Smooth muscle cell (in vitro differentiated cells): ENCODE measurements around the gene RAB3C. TPM values are rescaled to one million over a fixed set of nuclear protein-coding genes. Genes with fewer than 3 reads are reported as not detected.

Experiments used
- DNase-seq: peaks from one replicate; lab custom pipeline; 2025; ENCODE audit not compliant: unreplicated experiment; lab: John Stamatoyannopoulos, UW
- H2AFZ ChIP-seq: fragments of 200-600 bp; sonication (generic); 2 replicates; pipeline ENCODE4 v1.6.0; 2016; ENCODE audit warnings: antibody characterized with exemption, low read depth, mild to moderate bottlenecking
- H3F3A ChIP-seq: fragments of 200-600 bp; sonication (generic); 2 replicates; pipeline ENCODE4 v1.6.0; 2017; ENCODE audit warnings: antibody characterized with exemption, low read depth
- H3K27ac ChIP-seq: fragments of 200-600 bp; sonication (generic); 2 replicates; pipeline ENCODE4 v1.5.1; 2016; ENCODE audit warnings: low read depth, mild to moderate bottlenecking
- H3K27me3 ChIP-seq: fragments of 200-600 bp; sonication (generic); 2 replicates; pipeline ENCODE4 v1.6.1; 2016; ENCODE audit warnings: low read depth, mild to moderate bottlenecking
- H3K36me3 ChIP-seq: fragments of 200-600 bp; sonication (generic); 2 replicates; pipeline ENCODE4 v1.5.1; 2016; ENCODE audit warnings: low read depth
- H3K4me1 ChIP-seq: fragments of 200-600 bp; sonication (generic); 2 replicates; pipeline ENCODE4 v1.5.1; 2016; ENCODE audit warnings: low read depth
- H3K4me2 ChIP-seq: fragments of 200-600 bp; sonication (generic); 2 replicates; pipeline ENCODE4 v1.6.0; 2016; ENCODE audit warnings: mild to moderate bottlenecking
- H3K4me3 ChIP-seq: fragments of 200-600 bp; sonication (generic); 2 replicates; pipeline ENCODE4 v1.5.1; 2016; ENCODE audit warnings: mild to moderate bottlenecking
- H3K79me2 ChIP-seq: fragments of 200-600 bp; sonication (generic); 2 replicates; pipeline ENCODE4 v1.6.0; 2016; ENCODE audit warnings: low read depth, mild to moderate bottlenecking
- H3K9ac ChIP-seq: fragments of 200-600 bp; sonication (generic); 2 replicates; pipeline ENCODE4 v1.6.0; 2016; ENCODE audit warnings: low read depth
- H3K9me3 ChIP-seq: fragments of 200-600 bp; sonication (generic); replicated peaks from 2 replicates; pipeline ENCODE4 v1.5.1; 2016; ENCODE audit warnings: low read depth
- H4K20me1 ChIP-seq: fragments of 200-600 bp; sonication (generic); 2 replicates; pipeline ENCODE4 v1.6.0; 2016; ENCODE audit warnings: low read depth
- WGBS: methylation state at CpG from one replicate; pipeline ENCODE4 v1.1.7; 2016; ENCODE audit warnings: low lambda C conversion rate; 5-methylcytosine and 5-hydroxymethylcytosine counted together
- polyA plus RNA-seq: library from polyadenylated mRNA; unstranded; fragments of >200 nt; fragmentation: Nextera tagmentation; extraction: Ambion mirVana; gene quantifications from 2 replicates; pipeline ENCODE4 v1.2.1, GENCODE V29; 2016
- total RNA-seq: library from RNA; depleted of rRNA; stranded (reverse); fragments of >200 nt; gene quantifications from 2 replicates; pipeline ENCODE4 v1.2.3, GENCODE V29; 2014
- TF ChIP-seq, protein P1 (sequence below): fragments of 200-600 bp; sonication (generic); IDR thresholded peaks from 2 replicates; pipeline ENCODE4 v1.5.1; 2017; ENCODE audit warnings: borderline replicate concordance, mild to moderate bottlenecking, antibody characterized with exemption; ENCODE audit not compliant: insufficient read depth, poor library complexity, severe bottlenecking

RAB3C gene
- total and polyA plus RNA-seq, 2 experiments from 2014 or later, result 0.10 to 1.1 TPM

DNA sequence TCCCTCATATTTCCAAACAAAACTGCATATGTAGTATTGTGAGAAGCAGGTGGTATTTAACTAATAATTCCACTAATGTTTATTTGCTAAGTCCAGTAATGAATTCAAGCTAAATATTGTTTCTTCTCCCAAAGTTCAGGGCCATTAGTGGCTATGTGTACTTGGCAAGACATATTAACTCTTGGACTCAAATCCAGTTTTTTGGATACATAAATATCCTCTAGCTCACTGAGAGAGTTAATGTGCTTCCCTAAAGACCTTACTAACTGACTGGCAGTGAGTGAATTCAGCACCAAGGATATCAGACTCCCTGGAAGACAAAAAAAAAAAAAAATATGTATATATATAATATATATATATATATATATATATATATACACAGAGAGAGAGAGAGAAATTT lies 214.1 kb downstream of the RAB3C start:
- H3K4me1 ChIP-seq, result no peaks in the 10 kb centered on the region
- DNase-seq, result no peak
- no peaks in the 10 kb centered on the region for H3K27me3 ChIP-seq
- no peak overlapping the region for H2AFZ ChIP-seq
- no peak overlapping the region for H3K9ac ChIP-seq
- no peaks in the 10 kb centered on the region for H3F3A ChIP-seq
- H3K4me2 ChIP-seq, result no peak overlapping the region
- no peaks in the 10 kb centered on the region for H3K9me3 ChIP-seq
- TF ChIP-seq, protein P1, sequence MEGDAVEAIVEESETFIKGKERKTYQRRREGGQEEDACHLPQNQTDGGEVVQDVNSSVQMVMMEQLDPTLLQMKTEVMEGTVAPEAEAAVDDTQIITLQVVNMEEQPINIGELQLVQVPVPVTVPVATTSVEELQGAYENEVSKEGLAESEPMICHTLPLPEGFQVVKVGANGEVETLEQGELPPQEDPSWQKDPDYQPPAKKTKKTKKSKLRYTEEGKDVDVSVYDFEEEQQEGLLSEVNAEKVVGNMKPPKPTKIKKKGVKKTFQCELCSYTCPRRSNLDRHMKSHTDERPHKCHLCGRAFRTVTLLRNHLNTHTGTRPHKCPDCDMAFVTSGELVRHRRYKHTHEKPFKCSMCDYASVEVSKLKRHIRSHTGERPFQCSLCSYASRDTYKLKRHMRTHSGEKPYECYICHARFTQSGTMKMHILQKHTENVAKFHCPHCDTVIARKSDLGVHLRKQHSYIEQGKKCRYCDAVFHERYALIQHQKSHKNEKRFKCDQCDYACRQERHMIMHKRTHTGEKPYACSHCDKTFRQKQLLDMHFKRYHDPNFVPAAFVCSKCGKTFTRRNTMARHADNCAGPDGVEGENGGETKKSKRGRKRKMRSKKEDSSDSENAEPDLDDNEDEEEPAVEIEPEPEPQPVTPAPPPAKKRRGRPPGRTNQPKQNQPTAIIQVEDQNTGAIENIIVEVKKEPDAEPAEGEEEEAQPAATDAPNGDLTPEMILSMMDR, result no peak
- no peaks in the 10 kb centered on the region for H3K79me2 ChIP-seq
- H3K4me3 ChIP-seq, result no peak overlapping the region
- H3K27ac ChIP-seq, result no peak overlapping the region
- no peaks in the 10 kb centered on the region for H4K20me1 ChIP-seq
- no peaks in the 10 kb centered on the region for H3K36me3 ChIP-seq

GRCh38 chr5:58800356-58800755 lies 217.5 kb downstream of the RAB3C start:
- Histone ChIP-seq H3K4me3 (no peak overlapping the region), H3K4me1 (no peaks in the 10 kb centered on the region), H2AFZ (no peak overlapping the region), H3K79me2 (no peaks in the 10 kb centered on the region), H3K9ac (no peak overlapping the region), H4K20me1 (no peaks in the 10 kb centered on the region), H3K9me3 (no peaks in the 10 kb centered on the region), H3F3A (no peaks in the 10 kb centered on the region), H3K4me2 (no peak overlapping the region), H3K36me3 (no peaks in the 10 kb centered on the region), H3K27ac (no peak overlapping the region), H3K27me3 (no peaks in the 10 kb centered on the region)
- WGBS, result 81% methylated on average over 7 of the region's 7 CpGs
- DNase-seq, result no peak
- TF ChIP-seq, protein P1, result no peak

- Histone ChIP-seq H4K20me1 (no peaks in the 10 kb centered on the region), H3K4me2 (no peak overlapping the region), H3K9me3 (no peaks in the 10 kb centered on the region), H3K4me1 (no peaks in the 10 kb centered on the region), H2AFZ (no peak overlapping the region), H3F3A (no peaks in the 10 kb centered on the region), H3K79me2 (no peaks in the 10 kb centered on the region), H3K36me3 (no peaks in the 10 kb centered on the region), H3K4me3 (no peak overlapping the region), H3K27me3 (no peaks in the 10 kb centered on the region), H3K27ac (no peak overlapping the region), H3K9ac (no peak overlapping the region)
- no peak for DNase-seq
- WGBS, result 84% methylated on average over 5 of the region's 5 CpGs
- TF ChIP-seq, protein P1, result no peak
Observed at GRCh38 chr5:58800861-58801540, 218.1 kb downstream of the RAB3C start.

GRCh38 chr5:58803056-58803455 lies 220.2 kb downstream of the RAB3C start:
- Histone ChIP-seq H3K27ac (no peak overlapping the region), H3K9ac (no peak overlapping the region), H3F3A (no peaks in the 10 kb centered on the region), H3K4me3 (no peak overlapping the region), H3K27me3 (no peaks in the 10 kb centered on the region), H3K79me2 (no peaks in the 10 kb centered on the region), H3K36me3 (no peaks in the 10 kb centered on the region), H3K4me1 (no peaks in the 10 kb centered on the region), H3K9me3 (no peaks in the 10 kb centered on the region), H3K4me2 (no peak overlapping the region), H4K20me1 (no peaks in the 10 kb centered on the region), H2AFZ (no peak overlapping the region)
- DNase-seq, result no peak
- TF ChIP-seq, protein P1, result no peak
